ENCODE data around the gene CAGE1.

- TF ChIP-seq CTCF (conservative IDR thresholded peaks at IDR 0.05; ENCODE audit: low read length) (no peak), EZH2phosphoT487 (IDR thresholded peaks at IDR 0.05; ENCODE audit: borderline replicate concordance, low read depth, low read length) (no peak)
These were observed 15.0 kb upstream of the CAGE1 start for GRCh38 chr6:7404546-7404945.

All from OCI-LY7 (cell line).